Activated T-cell treated with anti-CD3 and anti-CD28 coated beads, Interleukin-2, amount 50 U/mL, for 24 hours (primary cell): ENCODE measurements around the gene DVL2.
"Not testable (repeated sequence)": the region's sequence is repeated elsewhere in the genome, so short reads cannot be mapped to it uniquely, and the experiment has no call there.

Source experiments
- DNase-seq: peaks from one replicate; pipeline ENCODE4 v3.0.0-alpha.2; 2020
- H3K27ac Mint-ChIP-seq: 2 replicates; pipeline ENCODE4 v1.8.0; 2020; ENCODE audit warnings: mild to moderate bottlenecking, mixed read lengths
- H3K27me3 Mint-ChIP-seq: 2 replicates; pipeline ENCODE4 v1.8.0; 2020; ENCODE audit warnings: mixed read lengths
- H3K36me3 Mint-ChIP-seq: 2 replicates; pipeline ENCODE4 v1.8.0; 2020; ENCODE audit warnings: low read depth, mixed read lengths
- H3K4me1 Mint-ChIP-seq: 2 replicates; pipeline ENCODE4 v1.8.0; 2020; ENCODE audit warnings: low read depth, mixed read lengths
- H3K4me3 Mint-ChIP-seq: 2 replicates; pipeline ENCODE4 v1.8.0; 2020; ENCODE audit warnings: mild to moderate bottlenecking, moderate library complexity, mixed read lengths
- H3K9me3 Mint-ChIP-seq: 2 replicates; pipeline ENCODE4 v1.8.0; 2020; ENCODE audit warnings: mixed read lengths

DVL2 gene

GRCh38 chr17:7192271-7192937, 41.9 kb downstream of the DVL2 start:
- Mint-ChIP-seq H3K4me1 (no peaks in the 10 kb centered on the region), H3K27me3 (no peaks in the 10 kb centered on the region), H3K9me3 (no peaks in the 10 kb centered on the region), H3K4me3 (no peak overlapping the region), H3K36me3 (peaks cover 13% of the 10 kb centered on the region), H3K27ac (no peak overlapping the region)
- no peak for DNase-seq

- no peaks in the 10 kb centered on the region for H3K9me3 Mint-ChIP-seq
- no peak overlapping the region for H3K27ac Mint-ChIP-seq
- H3K27me3 Mint-ChIP-seq = no peaks in the 10 kb centered on the region
- no peak overlapping the region for H3K4me3 Mint-ChIP-seq
- peak; percentile 52 for DNase-seq
- peaks cover 9% of the 10 kb centered on the region for H3K36me3 Mint-ChIP-seq
- no peaks in the 10 kb centered on the region for H3K4me1 Mint-ChIP-seq
These were observed 42.6 kb downstream of the DVL2 start for GRCh38 chr17:7191571-7192270.

- H3K27me3 Mint-ChIP-seq = no peaks in the 10 kb centered on the region
- no peak for DNase-seq
- H3K9me3 Mint-ChIP-seq = no peaks in the 10 kb centered on the region
- peaks cover 6% of the 10 kb centered on the region for H3K36me3 Mint-ChIP-seq
- H3K27ac Mint-ChIP-seq = no peak overlapping the region
- no peaks in the 10 kb centered on the region for H3K4me1 Mint-ChIP-seq
- no peak overlapping the region for H3K4me3 Mint-ChIP-seq
These were observed 43.2 kb downstream of the DVL2 start for GRCh38 chr17:7191069-7191468.

- no peak overlapping the region for H3K4me3 Mint-ChIP-seq
- peaks cover 3% of the 10 kb centered on the region for H3K36me3 Mint-ChIP-seq
- no peaks in the 10 kb centered on the region for H3K9me3 Mint-ChIP-seq
- no peaks in the 10 kb centered on the region for H3K4me1 Mint-ChIP-seq
- H3K27ac Mint-ChIP-seq = no peak overlapping the region
- no peaks in the 10 kb centered on the region for H3K27me3 Mint-ChIP-seq
- no peak for DNase-seq
These were observed 43.9 kb downstream of the DVL2 start for GRCh38 chr17:7190276-7190917.

GRCh38 chr17:7186241-7186640, 48.1 kb downstream of the DVL2 start:
- Mint-ChIP-seq H3K9me3 (no peaks in the 10 kb centered on the region), H3K27ac (no peak overlapping the region), H3K36me3 (no peaks in the 10 kb centered on the region), H3K4me3 (no peak overlapping the region), H3K4me1 (no peaks in the 10 kb centered on the region), H3K27me3 (no peaks in the 10 kb centered on the region)
- no peak for DNase-seq

GRCh38 chr17:7184647-7185046, 49.7 kb downstream of the DVL2 start:
- Mint-ChIP-seq H3K27me3 (no peaks in the 10 kb centered on the region), H3K9me3 (no peaks in the 10 kb centered on the region), H3K4me1 (no peaks in the 10 kb centered on the region), H3K36me3 (no peaks in the 10 kb centered on the region), H3K27ac (no peak overlapping the region), H3K4me3 (no peak overlapping the region)
- no peak for DNase-seq

GRCh38 chr17:7184091-7184488, 50.2 kb downstream of the DVL2 start:
- no peaks in the 10 kb centered on the region for H3K36me3 Mint-ChIP-seq
- DNase-seq = no peak
- no peaks in the 10 kb centered on the region for H3K27me3 Mint-ChIP-seq
- no peaks in the 10 kb centered on the region for H3K4me1 Mint-ChIP-seq
- no peak overlapping the region for H3K27ac Mint-ChIP-seq
- no peaks in the 10 kb centered on the region for H3K9me3 Mint-ChIP-seq
- H3K4me3 Mint-ChIP-seq = no peak overlapping the region

GRCh38 chr17:7183433-7184090, 50.8 kb downstream of the DVL2 start:
- Mint-ChIP-seq H3K9me3 (no peaks in the 10 kb centered on the region), H3K27me3 (no peaks in the 10 kb centered on the region), H3K4me3 (no peak overlapping the region), H3K27ac (no peak overlapping the region), H3K36me3 (no peaks in the 10 kb centered on the region), H3K4me1 (no peaks in the 10 kb centered on the region)
- DNase-seq = no peak

- DNase-seq, H3K27ac Mint-ChIP-seq, H3K36me3 Mint-ChIP-seq, H3K9me3 Mint-ChIP-seq, H3K4me3 Mint-ChIP-seq, H3K27me3 Mint-ChIP-seq: not testable (repeated sequence)
- peaks cover 12% of the 10 kb centered on the region for H3K4me1 Mint-ChIP-seq
These were observed 52.2 kb downstream of the DVL2 start for GRCh38 chr17:7182101-7182500.

- H3K27ac Mint-ChIP-seq = no peak within 1 kb of the TSS
- peaks cover 12% of the 10 kb centered on the region for H3K4me1 Mint-ChIP-seq
- H3K27me3 Mint-ChIP-seq = no peaks in the 10 kb centered on the region
- H3K36me3 Mint-ChIP-seq = no peaks in the 10 kb centered on the region
- no peaks in the 10 kb centered on the region for H3K9me3 Mint-ChIP-seq
- H3K4me3 Mint-ChIP-seq = peak within 1 kb of the TSS; percentile 70
- DNase-seq = no peak
These were observed 54.7 kb downstream of the DVL2 start, which contains the start of gene ASGR1 for GRCh38 chr17:7179317-7180254. ASGR1 (minus strand) TSS chr17:7179370; CDS start chr17:7178563, 807 bp downstream.

GRCh38 chr17:7178973-7179316, 55.4 kb downstream of the DVL2 start:
- DNase-seq = no peak
- H3K36me3 Mint-ChIP-seq = no peaks in the 10 kb centered on the region
- no peak overlapping the region for H3K27ac Mint-ChIP-seq
- no peak overlapping the region for H3K4me3 Mint-ChIP-seq
- H3K9me3 Mint-ChIP-seq = no peaks in the 10 kb centered on the region
- H3K4me1 Mint-ChIP-seq = peaks cover 12% of the 10 kb centered on the region
- no peaks in the 10 kb centered on the region for H3K27me3 Mint-ChIP-seq

- no peaks in the 10 kb centered on the region for H3K9me3 Mint-ChIP-seq
- DNase-seq = peak; percentile 34
- H3K27me3 Mint-ChIP-seq = no peaks in the 10 kb centered on the region
- H3K36me3 Mint-ChIP-seq = no peaks in the 10 kb centered on the region
- H3K4me1 Mint-ChIP-seq = peaks cover 12% of the 10 kb centered on the region
- peak overlapping the region; percentile 70 for H3K4me3 Mint-ChIP-seq
- H3K27ac Mint-ChIP-seq = peak overlapping the region; percentile 33
These were observed 56.3 kb downstream of the DVL2 start for GRCh38 chr17:7177954-7178477.

GRCh38 chr17:7177191-7177953, 56.9 kb downstream of the DVL2 start:
- Mint-ChIP-seq H3K27me3 (no peaks in the 10 kb centered on the region), H3K4me1 (peaks cover 12% of the 10 kb centered on the region), H3K27ac (peak overlapping the region; percentile 33), H3K36me3 (no peaks in the 10 kb centered on the region), H3K9me3 (no peaks in the 10 kb centered on the region), H3K4me3 (peak overlapping the region; percentile 70)
- peak; percentile 78 for DNase-seq
